DMS153 (cell line): ENCODE results near the gene NPY5R.

Experiments used
- DNase-seq: peaks from one replicate; lab custom pipeline; 2025; lab: John Stamatoyannopoulos, UW

The NPY5R gene

GRCh38 chr4:163343604-163344146, at the start of gene NPY5R:
Gene NPY5R (plus strand): TSS chr4:163343892. CDS start chr4:163350274, 6,382 bp downstream.
- DNase-seq, result no peak

DNA sequence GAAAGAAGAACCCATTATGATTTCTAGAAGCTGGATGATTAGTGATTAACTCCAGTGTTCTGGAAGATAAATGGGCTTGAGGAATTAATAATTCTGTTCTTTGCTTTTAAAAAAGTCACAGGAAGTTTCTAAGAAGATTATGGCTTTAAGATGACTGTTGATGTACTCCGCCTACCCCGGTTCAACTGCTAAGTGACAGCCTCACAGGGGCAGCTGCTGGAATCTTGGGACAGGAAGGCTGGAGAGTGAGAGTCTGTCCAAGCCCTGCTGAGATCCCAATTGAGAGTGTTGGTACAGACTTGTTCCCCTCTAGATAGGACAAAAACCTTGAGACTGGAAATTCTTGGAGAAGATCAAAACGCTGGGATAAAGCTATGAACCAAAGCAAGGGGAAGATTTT, 48.6 kb upstream of the NPY5R start:
- no peak for DNase-seq

DNA sequence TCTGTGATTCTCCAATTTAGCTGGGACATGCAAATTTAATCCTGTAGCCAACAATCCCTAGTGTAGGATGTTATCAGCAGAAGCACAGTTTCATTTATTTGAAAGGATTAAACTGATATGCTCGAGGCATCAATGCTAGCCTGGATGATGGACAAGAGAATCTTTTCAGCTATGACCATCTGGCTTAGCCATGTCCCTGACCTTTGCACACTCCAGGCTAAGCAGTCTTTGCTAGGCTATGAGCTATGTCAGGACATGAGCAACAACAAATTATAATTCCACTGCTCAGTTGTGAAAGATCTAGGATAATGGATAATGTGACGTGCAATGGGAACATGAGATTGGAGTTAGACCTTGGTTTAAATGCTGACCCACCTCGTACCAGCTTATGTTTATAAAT, 43.2 kb upstream of the NPY5R start:
- no peak for DNase-seq

DNA sequence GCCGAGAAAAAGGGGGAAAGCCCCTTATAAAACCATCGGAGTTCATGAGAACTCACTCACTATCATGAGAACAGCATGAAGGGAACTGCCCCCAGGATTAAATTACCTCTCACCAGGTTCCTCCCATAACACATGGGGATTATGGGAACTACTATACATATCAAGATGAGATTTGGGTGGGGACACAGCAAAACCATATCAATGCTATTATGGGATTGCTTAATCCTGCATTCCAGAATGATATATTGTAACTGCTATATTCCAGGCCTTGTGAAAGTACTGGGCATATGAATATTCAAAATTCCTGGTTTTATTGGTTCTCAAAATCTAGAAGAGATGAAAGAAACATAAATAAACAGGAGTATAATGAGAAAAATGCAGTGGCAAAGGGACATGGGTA, 40.6 kb upstream of the NPY5R start:
- no peak for DNase-seq

GRCh38 chr4:163309466-163309865, 34.2 kb upstream of the NPY5R start:
- no peak for DNase-seq

GRCh38 chr4:163317110-163317509, 26.6 kb upstream of the NPY5R start:
- DNase-seq, result no peak

DNA sequence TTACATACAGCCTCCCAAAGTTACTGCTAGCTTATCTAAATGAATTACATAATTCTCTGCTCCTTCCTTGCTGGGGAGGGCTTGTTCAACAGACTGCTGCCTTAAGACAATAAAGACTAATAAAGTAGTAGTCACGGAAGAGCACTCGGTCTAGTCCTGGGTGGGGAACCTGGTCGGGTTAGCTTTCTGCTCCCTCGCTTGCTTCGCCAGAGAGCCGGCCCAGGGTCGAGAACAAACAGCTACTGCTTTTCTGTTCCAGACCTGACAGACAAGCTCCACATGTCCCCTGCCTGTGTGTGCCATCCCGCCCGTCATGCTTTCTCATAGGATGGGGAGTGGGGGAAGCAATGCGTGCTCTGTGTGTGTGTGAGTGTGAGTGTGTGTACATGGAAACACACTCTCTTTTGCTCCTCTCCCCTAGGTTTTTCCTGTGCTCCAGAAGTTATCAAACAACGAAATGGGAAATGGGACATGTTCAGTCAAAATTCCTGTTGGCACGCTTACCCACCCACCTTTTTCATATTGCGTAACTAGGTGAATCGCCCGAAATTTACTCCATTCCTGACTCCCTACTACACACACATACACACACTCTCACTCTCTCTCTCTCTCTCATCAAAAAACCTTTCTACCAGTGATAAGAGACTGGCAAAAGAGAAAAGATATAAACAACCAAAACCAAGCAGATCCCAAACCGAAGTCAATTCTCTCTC, 12.6 kb upstream of the NPY5R start:
- DNase-seq, result no peak

DNA sequence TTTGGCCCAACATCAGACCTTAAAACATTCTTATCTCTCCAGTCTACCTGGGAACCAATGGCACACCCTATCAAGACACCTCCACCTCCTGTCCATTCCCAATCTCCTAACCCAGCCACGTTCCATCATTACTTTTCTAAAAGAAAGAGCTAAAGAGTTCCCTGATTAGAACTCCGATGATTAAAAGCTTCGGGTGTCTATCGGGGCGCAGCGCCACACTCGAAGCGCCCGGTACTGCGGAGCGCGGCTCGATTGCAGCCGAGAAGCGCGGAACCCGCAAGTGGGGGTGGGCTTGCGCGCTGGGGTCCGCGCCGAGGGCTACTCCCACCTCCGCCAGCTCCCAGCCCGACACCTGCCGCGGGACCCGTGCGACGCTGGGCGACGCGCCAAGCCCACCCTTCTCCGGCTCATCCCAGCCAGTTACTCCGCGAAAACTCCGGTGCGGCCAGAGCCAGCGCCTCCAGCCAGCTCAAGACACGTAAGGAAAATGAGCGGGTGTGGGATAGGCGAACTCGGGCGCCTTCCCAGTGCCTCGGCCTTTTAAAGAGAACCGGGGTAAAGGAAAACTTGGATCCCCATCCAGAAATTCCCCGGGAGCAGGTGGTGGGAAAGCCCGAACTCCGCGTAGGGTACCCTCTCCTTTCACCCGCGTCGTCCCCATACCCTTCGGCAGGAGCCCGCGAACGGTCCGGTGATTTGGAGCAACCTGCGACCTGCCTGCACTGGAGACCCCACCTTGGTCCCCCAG, 11.9 kb upstream of the NPY5R start:
- DNase-seq, result no peak

GRCh38 chr4:163332526-163333406, 10.9 kb upstream of the NPY5R start, which contains the start of gene NPY1R:
Gene NPY1R (minus strand): TSS chr4:163332596. CDS start chr4:163326554, 6,042 bp downstream.
- DNase-seq, result no peak

DNA sequence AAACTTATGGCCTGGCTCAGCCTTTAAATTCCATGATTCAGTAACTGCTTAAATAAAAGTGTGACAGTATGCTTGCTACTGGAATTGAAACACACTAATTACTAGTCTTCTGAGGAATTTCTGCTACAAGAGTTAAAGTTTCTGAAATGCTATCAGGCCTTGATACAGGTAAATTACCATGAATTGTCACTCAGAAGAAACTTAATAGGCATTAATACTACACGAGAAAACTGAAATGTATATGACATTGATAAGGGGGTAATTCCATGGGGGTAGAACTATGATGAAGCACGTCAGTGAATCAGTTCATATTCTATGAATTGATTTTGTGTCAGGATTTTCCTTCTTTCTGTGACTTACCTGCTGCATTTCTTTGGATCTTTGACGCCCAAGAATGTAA, 8.3 kb upstream of the NPY5R start:
- no peak for DNase-seq

- DNase-seq, result no peak
Observed at GRCh38 chr4:163344147-163345125, 744 bp downstream of the NPY5R start.

DNA sequence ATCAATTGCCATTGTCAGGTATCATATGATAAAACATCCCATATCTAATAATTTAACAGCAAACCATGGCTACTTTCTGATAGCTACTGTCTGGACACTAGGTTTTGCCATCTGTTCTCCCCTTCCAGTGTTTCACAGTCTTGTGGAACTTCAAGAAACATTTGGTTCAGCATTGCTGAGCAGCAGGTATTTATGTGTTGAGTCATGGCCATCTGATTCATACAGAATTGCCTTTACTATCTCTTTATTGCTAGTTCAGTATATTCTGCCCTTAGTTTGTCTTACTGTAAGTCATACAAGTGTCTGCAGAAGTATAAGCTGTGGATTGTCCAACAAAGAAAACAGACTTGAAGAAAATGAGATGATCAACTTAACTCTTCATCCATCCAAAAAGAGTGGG, 7.0 kb downstream of the NPY5R start:
- no peak for DNase-seq

DNA sequence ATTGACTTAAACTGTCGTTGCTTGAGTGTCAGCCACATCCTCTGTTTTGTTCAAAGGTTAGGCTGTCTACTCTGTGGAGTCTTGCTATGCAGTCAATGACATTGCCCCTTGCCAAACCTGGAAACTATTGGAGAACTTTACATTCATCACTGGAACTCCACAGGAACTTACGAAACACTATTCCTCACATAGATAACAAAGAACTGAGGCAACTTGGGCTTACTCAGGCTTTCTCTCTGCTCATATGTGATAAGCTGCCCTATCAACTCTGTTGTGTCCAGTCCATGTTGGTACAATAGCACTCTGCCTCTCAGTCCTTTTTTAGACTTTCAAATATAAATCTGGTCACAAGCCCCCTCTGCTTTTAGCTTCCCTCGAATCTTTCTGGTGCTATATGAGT, 9.4 kb downstream of the NPY5R start:
- DNase-seq, result no peak

DNA sequence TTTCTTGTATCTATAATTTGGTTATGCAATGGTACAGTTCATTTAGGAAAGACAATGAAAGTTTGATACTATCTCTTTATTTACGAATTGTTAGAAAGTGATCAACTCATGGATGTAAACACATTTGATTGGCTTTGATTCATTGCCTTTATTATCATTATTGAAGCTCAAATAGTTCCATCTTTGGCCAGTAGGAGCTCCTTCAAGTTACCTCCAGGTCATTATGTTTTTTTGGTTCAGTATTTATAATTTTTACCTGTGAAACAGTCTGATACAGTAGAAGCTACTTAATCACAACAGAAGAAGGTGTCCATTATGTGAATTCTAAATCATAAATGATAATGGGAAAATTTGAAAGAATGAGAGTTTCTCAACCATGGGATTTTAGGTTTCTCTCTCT, 12.4 kb downstream of the NPY5R start:
- no peak for DNase-seq

- DNase-seq, result no peak
Observed at GRCh38 chr4:163367651-163368050, 24.0 kb downstream of the NPY5R start.

GRCh38 chr4:163372029-163372428, 28.3 kb downstream of the NPY5R start:
- DNase-seq, result no peak

DNA sequence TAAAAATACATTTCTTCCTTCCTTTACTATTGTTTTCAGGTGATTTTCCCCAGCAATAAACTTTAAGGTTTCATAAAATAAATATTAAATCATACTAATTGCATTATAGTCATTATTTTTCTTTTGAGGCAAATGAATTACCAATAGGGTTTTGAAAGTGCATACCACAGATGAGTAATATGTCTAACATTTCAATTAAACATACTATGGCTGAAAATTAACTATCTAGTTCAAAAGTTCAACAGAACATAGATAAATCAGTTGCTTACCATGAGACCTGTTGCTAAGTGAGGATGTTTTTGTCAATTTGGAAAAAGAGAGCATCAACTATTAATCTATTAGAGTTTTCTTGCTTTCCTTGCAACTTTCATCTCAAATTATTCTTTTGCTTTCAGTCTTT, 35.0 kb downstream of the NPY5R start:
- DNase-seq, result no peak

DNA sequence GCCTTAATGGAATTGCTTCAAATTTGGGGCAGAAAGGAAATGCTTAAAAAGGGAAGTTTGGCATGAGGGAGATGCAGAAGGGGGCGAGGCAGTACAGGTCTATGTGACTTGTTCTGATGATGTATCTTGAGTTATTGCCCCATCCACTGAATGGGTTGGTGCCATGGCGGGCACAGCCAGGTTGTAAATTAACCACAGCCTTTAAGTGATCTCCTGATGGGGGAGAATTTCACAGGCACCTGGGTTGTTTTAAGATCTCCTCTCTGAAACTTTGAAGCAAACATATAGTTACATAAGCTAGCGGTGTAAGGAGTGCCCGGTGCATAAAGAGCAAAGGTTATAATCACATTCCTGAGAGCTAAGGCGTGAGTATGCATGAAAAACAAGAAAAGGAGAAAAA, 37.0 kb downstream of the NPY5R start:
- no peak for DNase-seq

DNA sequence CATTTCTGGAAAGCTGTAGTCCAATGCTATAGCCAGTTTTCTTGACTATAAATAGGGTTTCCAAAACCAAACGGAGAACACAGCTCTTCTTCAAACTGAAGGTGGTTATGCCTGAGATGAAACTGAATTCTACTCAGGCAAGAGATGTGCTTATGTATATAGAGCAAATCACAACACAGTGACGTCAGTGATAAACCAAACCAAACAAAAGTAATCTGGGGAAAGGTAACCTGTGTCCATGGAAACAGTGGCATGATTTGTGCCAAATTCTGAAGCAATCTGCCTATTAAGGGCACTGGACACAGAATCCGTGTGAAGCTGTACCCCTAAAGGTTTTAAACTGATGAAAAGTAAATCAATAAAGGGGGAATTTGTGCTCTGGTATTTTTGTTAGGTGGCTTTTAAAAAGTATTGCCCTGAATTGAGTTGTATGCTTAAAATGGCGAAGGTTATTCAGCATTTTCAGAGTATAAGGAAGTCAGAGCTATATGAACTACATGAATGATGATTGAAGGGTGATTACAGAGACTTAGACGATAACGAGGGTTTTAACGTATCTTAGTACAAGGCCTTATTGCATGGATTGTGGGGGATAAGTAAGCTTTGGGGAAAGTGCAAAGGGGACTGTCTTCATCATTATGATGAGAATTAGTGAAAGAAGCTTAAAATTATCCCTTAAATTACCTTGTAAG, 38.6 kb downstream of the NPY5R start:
- DNase-seq, result no peak

GRCh38 chr4:163384434-163384833, 40.7 kb downstream of the NPY5R start:
- no peak for DNase-seq
